ENCODE measurements around the gene ZNF618. TPM values are rescaled to one million over a fixed set of nuclear protein-coding genes. Genes with fewer than 3 reads are reported as not detected.

The ZNF618 gene
- total and polyA plus RNA-seq, 9 donors = 8.2 to 28.9 (median 18.3) TPM

DNA sequence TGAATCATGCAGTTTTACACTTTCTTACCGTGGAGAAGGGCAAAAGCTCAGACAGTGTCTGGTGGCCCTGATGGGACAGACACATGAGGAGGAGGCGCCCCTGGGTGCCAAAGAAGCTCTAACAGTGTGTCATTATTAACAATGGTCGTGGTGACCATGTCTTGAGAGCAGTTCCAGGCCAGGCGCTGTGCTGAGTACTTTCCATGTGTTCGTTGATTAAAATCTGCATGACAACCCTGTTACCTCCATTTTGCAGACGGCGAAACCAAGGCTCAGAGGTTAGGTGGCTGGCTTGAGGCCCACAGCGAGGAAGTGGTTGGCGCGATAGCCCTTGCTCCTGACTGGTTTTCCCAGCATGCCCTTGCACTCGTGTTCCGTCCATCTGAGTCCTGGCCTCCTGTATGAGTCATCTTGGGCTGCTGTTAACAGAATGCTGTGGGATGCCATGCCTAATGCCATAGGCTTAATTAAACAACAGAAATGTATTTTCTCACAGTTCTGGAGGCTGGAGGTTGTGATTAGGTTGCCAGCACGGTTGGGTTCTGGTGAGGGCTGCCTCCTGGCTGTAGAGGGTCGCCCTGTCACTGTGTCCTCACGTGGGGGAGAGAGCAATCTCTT lies 110.0 kb downstream of the ZNF618 start:
- no peaks in the 10 kb centered on the region for H3K4me1 ChIP-seq (ENCODE audit: insufficient read depth)
- no peaks in the 10 kb centered on the region for H3K9me3 ChIP-seq
- no peaks in the 10 kb centered on the region for H3K27me3 ChIP-seq
- H3K27ac ChIP-seq = no peak overlapping the region
- no peak for TF ChIP-seq EP300 (IDR thresholded peaks at IDR 0.05)
- TF ChIP-seq POLR2A (IDR thresholded peaks at IDR 0.05) = no peak
- TF ChIP-seq, protein P1, sequence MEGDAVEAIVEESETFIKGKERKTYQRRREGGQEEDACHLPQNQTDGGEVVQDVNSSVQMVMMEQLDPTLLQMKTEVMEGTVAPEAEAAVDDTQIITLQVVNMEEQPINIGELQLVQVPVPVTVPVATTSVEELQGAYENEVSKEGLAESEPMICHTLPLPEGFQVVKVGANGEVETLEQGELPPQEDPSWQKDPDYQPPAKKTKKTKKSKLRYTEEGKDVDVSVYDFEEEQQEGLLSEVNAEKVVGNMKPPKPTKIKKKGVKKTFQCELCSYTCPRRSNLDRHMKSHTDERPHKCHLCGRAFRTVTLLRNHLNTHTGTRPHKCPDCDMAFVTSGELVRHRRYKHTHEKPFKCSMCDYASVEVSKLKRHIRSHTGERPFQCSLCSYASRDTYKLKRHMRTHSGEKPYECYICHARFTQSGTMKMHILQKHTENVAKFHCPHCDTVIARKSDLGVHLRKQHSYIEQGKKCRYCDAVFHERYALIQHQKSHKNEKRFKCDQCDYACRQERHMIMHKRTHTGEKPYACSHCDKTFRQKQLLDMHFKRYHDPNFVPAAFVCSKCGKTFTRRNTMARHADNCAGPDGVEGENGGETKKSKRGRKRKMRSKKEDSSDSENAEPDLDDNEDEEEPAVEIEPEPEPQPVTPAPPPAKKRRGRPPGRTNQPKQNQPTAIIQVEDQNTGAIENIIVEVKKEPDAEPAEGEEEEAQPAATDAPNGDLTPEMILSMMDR (IDR thresholded peaks at IDR 0.05) = no peak
- H3K4me3 ChIP-seq = no peak overlapping the region
- intact Hi-C loops (cut with DNase I) = loop anchor here in 1 of 4 donors (10.0 kb wide), 1 partner anchor 101 kb away; no protein-coding TSS in a partner anchor
- H3K36me3 ChIP-seq = no peaks in the 10 kb centered on the region
- 88 to 92% (median 92%) methylated on average over 15 of the region's 15 CpGs for WGBS, 3 donors
- DNase-seq = no peak

DNA sequence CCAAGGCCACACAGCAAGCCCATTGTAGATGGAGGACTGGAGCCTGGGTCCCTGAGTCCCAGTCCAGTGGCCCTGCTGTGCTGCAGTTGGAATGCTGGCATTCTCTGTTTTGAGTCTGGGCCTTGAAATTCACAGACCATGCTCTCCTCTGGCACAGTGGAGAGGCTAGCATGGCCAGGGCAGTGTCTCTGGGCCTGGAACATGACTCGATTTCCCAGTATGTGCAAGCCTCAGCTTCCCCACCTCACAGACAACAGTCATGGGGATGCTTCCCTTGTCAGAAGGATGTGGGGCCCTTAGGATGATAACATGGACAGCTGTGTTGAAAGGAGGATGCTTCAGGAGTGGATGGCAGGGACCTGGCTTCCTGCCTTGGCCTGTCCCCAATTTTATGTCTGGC lies 110.8 kb downstream of the ZNF618 start:
- intact Hi-C loops (cut with DNase I) = loop anchor here in 1 of 4 donors (10.0 kb wide), 1 partner anchor 102 kb away; no protein-coding TSS in a partner anchor
- Histone ChIP-seq H3K27ac (no peak overlapping the region), H3K4me1 (ENCODE audit: insufficient read depth) (peaks cover 2% of the 10 kb centered on the region), H3K9me3 (no peaks in the 10 kb centered on the region), H3K27me3 (no peaks in the 10 kb centered on the region), H3K36me3 (no peaks in the 10 kb centered on the region), H3K4me3 (no peak overlapping the region)
- 86 to 100% (median 98%) methylated on average over 1 of the region's 1 CpG for WGBS, 3 donors
- DNase-seq = no peak
- TF ChIP-seq, protein P1 (IDR thresholded peaks at IDR 0.05) = no peak
- TF ChIP-seq EP300 (IDR thresholded peaks at IDR 0.05) = no peak
- no peak for TF ChIP-seq POLR2A (IDR thresholded peaks at IDR 0.05)

DNA sequence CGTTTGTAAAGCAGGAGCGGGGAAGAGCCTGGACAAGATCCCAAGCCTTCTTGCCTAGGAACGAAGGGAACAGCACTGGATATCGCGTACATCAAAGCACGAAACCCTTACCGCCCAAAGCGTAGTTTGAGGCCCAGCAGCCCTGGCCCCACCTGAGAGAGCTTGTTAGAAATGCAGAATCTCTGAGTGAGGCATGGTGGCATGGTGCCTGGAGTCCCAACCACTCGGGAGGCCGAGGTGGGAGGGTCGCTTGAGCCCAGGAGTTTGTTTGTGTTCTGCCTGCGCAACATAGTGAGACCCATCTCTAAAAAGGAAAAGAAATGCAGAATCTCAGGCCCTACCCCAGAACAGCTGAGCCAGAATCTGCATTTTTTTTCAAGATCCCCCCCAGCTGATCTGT lies 111.4 kb downstream of the ZNF618 start:
- DNase-seq = no peak

GRCh38 chr9:113988385-113989016 lies 112.4 kb downstream of the ZNF618 start:
- Histone ChIP-seq H3K4me1 (ENCODE audit: insufficient read depth) (peaks cover 13% of the 10 kb centered on the region), H3K9me3 (no peaks in the 10 kb centered on the region), H3K4me3 (no peak overlapping the region), H3K27me3 (no peaks in the 10 kb centered on the region), H3K36me3 (no peaks in the 10 kb centered on the region), H3K27ac (no peak overlapping the region)
- 90 to 94% (median 92%) methylated on average over 23 of the region's 23 CpGs for whole genome bisulfite sequencing, 3 donors
- no peak for DNase-seq
- TF ChIP-seq, protein P1 (IDR thresholded peaks at IDR 0.05) = no peak
- TF ChIP-seq EP300 (IDR thresholded peaks at IDR 0.05) (no peak), POLR2A (IDR thresholded peaks at IDR 0.05) (no peak)
- intact Hi-C loops (cut with DNase I) = loop anchor here in 1 of 4 donors (10.0 kb wide), 1 partner anchor 104 kb away; no protein-coding TSS in a partner anchor

More for the DNA sequence above, 111.4 kb downstream of the ZNF618 start:
- TF ChIP-seq, protein P1 (IDR thresholded peaks at IDR 0.05) = no peak
- TF ChIP-seq EP300 (IDR thresholded peaks at IDR 0.05) (no peak), POLR2A (IDR thresholded peaks at IDR 0.05) (no peak)
- H3K36me3 ChIP-seq = no peaks in the 10 kb centered on the region
- intact Hi-C loops (cut with DNase I) = loop anchor here in 1 of 4 donors (10.0 kb wide), 1 partner anchor 103 kb away; no protein-coding TSS in a partner anchor
- peaks cover 5% of the 10 kb centered on the region for H3K4me1 ChIP-seq (ENCODE audit: insufficient read depth)
- no peaks in the 10 kb centered on the region for H3K27me3 ChIP-seq
- no peak overlapping the region for H3K27ac ChIP-seq
- H3K4me3 ChIP-seq = no peak overlapping the region
- no peaks in the 10 kb centered on the region for H3K9me3 ChIP-seq
- WGBS, 3 donors = 87 to 92% (median 88%) methylated on average over 12 of the region's 12 CpGs

Data from ovary (tissue), 9 donors.